NCI-H2227 (cell line): ENCODE measurements around the gene SMIM11.
"Not testable (repeated sequence)": the region's sequence is repeated elsewhere in the genome, so short reads cannot be mapped to it uniquely, and the experiment has no call there.

Experiments
- DNase-seq: peaks from one replicate; lab custom pipeline; 2025; ENCODE audit not compliant: unreplicated experiment; lab: John Stamatoyannopoulos, UW

Gene SMIM11

DNA sequence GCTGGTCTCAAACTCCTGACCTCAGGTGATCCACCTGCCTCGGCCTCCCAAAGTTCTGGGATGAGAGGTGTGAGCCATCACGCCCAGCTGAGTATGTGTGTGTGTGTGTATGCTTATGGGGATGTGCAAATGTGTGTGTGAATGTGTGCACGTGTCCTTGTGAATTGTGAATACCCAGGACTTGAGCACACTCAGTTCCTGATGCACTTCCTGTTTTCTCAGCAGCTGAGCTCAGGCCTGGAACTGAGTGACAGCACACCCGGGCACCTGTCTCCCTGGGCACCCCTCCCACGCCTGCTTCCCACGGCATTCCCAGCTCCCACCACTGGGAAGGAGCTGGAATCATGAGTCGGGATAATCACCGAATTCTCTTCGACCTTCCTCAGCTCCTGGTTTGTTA, 32.0 kb downstream of the SMIM11 start:
- DNase-seq = not testable (repeated sequence)

- not testable (repeated sequence) for DNase-seq
Measured at GRCh38 chr21:34417448-34418077, 42.3 kb downstream of the SMIM11 start.

DNA sequence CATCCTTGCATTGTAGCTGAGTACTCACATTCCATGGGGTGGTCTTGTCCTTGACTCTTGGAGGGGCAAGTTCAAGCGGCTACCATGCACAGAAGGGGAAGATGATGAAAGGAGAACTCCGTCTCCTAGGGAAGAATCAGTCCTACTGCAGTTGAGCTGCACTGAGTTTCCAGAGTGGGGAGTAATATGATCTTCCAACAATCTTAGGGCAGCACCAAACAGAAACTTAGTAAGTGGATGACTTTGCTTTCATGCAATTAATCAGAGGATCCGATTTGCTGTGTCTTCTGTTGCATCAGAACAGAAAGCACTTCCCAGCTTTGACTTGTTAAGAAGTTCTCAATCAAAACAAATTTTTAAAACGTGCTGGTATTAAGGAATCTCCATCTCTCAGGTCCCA, 48.5 kb downstream of the SMIM11 start, which contains the start of gene SMIM34:
Gene SMIM34 (minus strand): TSS at position 147 of the 400 bp plus-strand sequence. CDS start 112 bp downstream, at position 35.
- not testable (repeated sequence) for DNase-seq

GRCh38 chr21:34427339-34427738, 52.0 kb downstream of the SMIM11 start:
- DNase-seq = not testable (repeated sequence)

GRCh38 chr21:34428441-34428840, 53.1 kb downstream of the SMIM11 start:
- not testable (repeated sequence) for DNase-seq

GRCh38 chr21:34429710-34430109, 54.4 kb downstream of the SMIM11 start:
- DNase-seq = not testable (repeated sequence)
